HG02588 (cell line): ENCODE measurements around the gene NAV2.

ENCODE experiments used
- ATAC-seq: cut with Tn5 transposase; IDR thresholded peaks from one replicate; pipeline ENCODE4 v1.9.1; 2021; ENCODE audit warnings: mild to moderate bottlenecking, moderate library complexity; ENCODE audit not compliant: unreplicated experiment

The NAV2 gene

DNA sequence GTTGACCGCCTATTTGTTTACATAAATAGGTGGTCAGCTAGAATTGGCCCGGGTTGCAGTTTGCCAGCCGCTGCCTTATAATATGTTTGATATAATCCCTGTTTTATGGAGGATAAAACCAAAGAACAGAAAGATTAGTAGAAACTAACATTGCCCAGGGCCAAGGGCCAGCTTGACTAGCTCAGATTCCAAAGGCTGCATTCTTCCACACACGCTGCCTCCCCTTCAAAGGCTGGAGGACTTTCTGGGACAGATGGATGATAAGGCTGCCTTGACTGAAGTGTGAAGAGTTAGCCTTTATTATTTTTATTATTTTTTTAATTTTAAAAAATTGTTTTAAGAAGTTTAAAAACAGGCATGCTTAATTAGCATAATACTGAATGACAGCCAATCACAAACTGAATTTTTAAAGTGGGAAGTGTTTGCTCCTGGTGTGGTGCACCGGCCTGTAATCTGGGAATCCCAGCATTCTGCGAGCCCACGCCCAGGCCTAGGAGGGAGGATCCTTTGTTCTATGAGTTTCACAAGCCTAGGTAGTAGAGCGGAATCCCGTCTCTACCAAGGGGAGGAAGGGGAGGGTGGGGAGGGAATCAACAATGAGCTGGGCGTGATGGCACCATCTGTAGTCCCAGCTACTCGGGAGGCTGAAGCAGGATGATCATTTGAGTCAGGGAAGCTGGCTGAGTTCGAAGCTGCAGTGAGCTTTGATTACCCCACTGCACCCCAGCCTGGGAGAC, 114.9 kb downstream of the NAV2 start:
- ATAC-seq = no peak

GRCh38 chr11:19828382-19829108, 115.9 kb downstream of the NAV2 start:
- ATAC-seq = no peak

DNA sequence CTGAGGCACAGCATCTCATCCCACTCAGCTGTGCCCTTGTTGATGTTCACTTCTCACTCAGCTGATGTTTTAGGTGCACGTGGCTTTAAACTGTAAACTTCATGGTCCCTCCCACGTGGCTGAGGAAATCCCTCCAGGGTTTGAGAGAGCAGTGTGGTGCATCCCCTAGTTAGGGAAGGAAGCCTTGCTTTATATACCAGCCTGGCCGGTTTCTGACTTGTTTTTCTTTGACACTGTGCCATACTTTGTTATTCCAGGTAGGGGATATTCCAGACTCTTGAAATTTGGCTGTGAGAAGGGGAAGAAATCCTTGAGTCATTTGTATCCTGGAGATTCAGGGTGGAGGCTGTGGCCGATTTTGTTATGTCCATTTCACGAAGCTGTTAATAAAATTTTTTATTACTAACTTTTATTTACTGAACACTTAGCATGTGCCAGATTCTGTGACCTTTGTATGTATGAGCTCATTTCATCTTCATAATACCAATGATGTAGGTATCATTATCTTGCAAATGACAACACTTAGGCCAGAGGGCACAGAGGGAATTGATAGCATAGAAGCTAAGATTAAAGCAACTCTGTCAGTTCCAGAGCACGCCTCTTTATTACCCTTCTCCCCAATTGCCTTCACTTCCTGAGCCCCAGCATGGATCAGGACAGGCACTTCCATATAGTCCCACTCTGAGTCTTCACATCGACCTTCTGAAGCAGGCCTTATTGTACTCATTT, 116.6 kb downstream of the NAV2 start:
- peak; percentile 60 for ATAC-seq

DNA sequence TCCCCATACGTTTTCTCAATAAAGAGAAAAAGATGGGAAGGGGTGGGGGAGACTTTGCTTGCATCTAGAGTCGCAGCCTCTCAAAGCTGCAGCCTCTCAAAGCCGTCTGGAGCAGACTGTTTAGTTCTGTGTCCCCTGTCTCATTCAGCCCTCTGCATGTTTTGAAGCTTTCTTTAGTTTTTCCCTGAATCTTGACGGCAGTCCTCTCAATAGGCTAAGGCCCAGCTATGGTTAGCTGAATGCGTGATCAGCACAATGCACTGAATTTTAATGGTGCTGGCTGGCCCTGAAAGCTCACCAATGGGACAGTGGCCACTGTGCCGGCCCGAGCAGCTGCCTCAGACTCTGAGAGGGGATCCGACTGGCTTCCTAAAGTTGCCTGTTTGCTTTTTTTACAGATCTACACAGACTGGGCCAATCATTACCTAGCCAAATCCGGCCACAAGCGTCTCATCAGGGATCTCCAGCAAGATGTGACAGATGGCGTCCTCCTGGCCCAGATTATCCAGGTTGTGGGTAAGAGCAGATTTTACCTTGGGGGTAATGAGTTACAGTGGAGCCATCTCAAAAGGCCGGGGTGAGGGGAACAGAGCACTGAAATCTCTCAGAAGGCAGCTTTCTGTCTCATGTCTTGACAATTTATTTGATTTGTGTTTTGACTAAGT, 119.6 kb downstream of the NAV2 start:
- ATAC-seq = no peak

DNA sequence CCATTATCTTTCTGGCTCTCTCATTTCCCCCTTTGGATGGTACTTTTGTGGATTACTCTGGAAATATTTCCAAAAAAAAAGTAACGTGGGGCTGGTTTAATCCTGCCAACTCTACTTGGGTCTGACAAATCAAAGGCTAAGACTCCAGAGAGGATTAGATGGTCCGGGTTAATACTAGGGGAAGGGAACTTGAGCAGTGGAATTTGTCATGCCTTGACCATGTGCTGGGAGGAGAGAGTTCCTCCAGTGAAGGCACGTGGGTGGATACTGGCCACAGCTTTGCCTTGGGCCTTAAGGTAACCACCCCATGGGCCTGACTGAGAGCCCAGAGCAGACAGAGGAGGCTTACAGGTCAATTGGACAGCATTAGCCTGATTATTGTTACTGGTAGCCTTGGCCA, 120.3 kb downstream of the NAV2 start:
- no peak for ATAC-seq

DNA sequence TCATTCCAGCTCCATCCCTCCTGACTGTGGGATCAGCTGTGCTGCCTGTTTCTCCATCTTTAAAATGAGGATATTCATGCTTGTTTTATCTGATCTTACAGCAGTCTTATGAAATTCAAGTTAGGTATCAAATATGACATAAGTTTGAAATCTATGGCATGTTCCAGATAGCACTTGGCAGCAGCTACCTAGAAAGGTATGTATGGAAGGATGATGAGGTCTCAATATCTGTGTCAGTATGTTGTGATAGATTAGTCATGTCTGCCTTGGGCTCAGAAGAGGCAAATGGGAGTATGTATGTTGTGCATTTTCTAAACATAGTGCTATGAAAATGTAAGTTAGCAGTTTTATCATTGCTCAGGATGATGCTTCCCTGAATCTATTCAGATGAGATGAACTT, 122.1 kb downstream of the NAV2 start:
- no peak for ATAC-seq

DNA sequence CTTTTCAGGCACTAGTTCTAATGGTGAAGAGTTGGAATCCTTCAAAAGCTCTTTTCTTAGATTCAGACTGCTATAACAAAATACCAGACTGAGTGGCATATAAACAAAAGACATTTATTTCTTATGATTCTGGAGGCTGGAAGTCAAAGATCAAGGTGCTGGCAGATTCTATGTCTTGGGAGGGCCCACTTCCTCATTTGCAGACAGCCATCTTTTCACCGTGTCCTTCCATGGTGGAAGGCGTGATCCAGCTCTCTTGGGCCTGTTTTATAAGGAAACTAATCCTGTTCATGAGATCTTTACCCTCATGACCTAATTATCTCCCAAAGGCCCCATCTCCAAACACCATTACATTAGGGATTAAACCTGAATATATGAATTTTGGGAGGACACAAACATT, 124.0 kb downstream of the NAV2 start:
- ATAC-seq = no peak

GRCh38 chr11:19838994-19839768, 126.5 kb downstream of the NAV2 start:
- no peak for ATAC-seq

DNA sequence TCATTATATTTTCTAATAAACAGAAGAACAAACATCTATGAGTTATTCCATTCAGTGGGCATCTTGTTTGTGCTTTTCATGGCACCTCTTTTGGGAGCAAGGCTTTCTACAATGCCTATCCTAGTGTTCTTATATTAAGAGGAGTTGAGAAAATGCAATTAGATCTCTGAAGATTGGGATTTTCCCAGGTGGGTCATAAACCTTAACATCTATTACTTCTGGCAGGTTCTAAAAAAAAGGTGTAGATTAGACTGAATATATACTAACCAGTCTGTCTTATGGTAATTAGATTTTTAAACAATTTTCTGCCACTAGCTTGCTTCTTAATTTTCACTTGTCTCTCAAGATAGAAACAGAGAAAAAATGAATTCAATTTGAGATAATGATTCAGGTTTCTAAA, 128.3 kb downstream of the NAV2 start:
- no peak for ATAC-seq

GRCh38 chr11:19842505-19842904, 129.9 kb downstream of the NAV2 start:
- ATAC-seq = no peak

DNA sequence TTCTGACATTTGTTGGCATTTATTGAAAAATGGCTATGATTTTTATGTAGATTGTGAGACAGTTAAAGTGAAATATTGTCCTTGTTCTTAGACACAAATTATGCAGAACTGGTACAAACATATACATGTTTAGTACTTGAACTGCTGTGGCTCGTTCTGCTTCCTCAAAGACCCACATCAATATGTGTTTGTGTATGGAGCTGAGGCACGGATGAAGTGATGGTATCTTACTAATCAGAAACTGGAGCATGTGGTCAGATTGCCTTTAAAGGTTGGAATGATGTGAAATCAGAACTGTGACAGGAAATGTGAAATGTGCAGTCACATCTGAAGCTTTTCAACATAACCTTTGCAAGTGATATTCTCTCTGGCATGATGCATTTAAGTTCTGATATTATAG, 130.4 kb downstream of the NAV2 start:
- no peak for ATAC-seq

DNA sequence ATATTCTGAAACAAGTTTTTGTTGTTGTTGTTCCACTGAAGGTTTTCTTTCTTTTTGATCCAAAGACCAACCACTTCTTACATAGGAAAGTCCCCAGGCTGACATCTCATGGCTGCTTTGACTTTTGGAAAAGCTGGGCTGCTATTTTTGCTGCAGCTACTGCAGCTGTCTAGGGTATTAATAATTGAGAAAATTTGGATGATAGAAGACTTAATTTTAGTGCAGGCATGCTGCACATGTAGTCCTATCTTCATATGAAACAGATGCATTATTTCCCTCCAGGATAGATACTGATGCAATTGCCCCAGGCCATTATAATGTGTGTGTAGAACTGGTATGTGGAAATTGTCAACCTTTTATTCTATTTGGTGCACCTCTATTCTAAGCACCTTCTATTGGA, 131.4 kb downstream of the NAV2 start:
- no peak for ATAC-seq

DNA sequence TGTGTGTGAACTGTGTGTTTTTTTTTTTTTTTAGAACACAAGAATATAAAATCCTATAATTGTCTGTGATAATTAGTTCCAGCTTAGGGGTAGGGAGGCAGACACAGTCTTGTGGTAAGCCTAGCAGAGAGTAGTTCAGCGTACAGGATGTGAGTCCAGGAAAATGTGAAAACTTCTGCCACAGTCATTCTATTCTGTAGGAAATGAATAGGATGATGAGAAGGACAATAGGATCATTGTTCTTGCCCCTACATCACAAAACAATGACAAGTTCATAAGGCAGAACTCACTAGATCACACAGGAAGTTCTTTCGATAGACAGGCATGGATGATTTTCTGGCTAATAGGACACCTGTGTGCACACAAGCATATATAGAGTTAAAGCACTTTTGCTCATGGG, 132.2 kb downstream of the NAV2 start:
- no peak for ATAC-seq

- ATAC-seq = no peak
These were observed 133.0 kb downstream of the NAV2 start for GRCh38 chr11:19845626-19846025.

- ATAC-seq = no peak
These were observed 134.1 kb downstream of the NAV2 start for GRCh38 chr11:19846654-19847305.

DNA sequence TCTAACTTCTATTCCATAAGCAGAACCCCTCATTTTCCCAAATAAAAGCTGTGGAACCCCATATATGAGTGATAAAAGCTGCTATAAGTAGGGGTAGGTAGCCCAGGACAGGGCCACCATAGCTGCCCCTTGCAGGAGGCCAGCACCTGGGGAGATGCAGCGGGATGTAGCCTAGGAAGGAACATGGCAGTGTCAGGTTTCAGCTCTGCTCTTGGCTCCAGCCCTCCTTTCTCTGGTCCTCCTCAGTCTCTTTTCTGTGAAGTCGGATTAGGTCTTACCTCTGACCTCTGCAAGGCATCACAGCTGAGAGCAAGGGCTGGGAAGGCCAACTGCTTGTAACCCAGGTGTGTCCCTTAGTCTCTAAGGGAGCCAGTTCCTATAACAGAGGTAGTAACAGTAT, 135.6 kb downstream of the NAV2 start:
- ATAC-seq = no peak

DNA sequence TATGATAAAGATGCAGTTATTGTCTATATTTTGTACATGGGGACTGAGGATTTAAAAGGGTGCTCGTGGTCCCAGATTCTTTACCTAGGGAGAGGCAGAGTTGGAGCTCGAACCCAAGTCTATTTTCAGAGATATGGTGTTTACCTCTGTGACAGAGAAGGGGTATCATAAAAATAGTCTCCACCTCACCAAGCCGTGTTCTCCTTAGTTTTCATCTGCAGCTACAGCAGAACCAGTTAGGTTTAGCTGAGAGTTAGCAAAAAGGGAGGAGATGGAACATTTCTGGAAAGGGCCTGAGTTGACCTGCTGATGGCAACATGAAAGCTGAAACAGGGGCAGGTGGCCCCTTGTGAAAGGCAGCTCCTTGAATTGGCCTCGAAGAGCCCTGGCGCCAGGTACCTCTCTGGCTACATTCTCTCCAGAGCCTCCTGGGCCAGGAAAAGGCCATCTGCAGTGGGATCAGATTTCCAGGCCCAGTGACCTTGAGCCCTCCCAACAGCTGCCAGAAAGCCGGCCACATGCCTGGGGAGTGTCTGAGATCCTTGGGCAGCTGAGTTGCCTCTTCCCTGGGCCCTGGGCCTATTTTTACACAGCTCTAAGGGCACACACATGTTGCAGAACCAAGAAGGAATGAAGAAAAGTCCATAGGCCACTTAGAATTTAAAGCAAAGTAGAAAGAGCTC, 136.6 kb downstream of the NAV2 start:
- ATAC-seq = no peak

- no peak for ATAC-seq
These were observed 137.4 kb downstream of the NAV2 start for GRCh38 chr11:19849947-19850593.

GRCh38 chr11:19852288-19852687, 139.7 kb downstream of the NAV2 start:
- no peak for ATAC-seq
